IMR-90 (cell line): Measurements from ENCODE around the gene MACC1. TPM values are rescaled to one million over a fixed set of nuclear protein-coding genes. Genes with fewer than 3 reads are reported as not detected.
A peak's percentile ranks its signal among the peaks of the same experiment; 100 is the strongest.

Experiments used
- ATAC-seq: fragments of 200-7000 bp; cut with Tn5 transposase; 2 replicates; pipeline ENCODE4 v1.9.1; 2020; ENCODE audit warnings: low read depth, mild to moderate bottlenecking, moderate library complexity
- BruUV-seq: library from RNA; stranded (reverse); fragments of 400-500 nt; replicated peaks from 2 replicates; lab custom pipeline; 2021; lab: Mats Ljungman, UMichigan
- CTCF ChIA-PET: fragments of 300-600 bp; formaldehyde crosslinking; extraction: SDS; loops from one replicate; lab custom pipeline; 2021; ENCODE audit warnings: antibody characterized with exemption; lab: Yijun Ruan, JAX
- POLR2A ChIA-PET: fragments of 300-600 bp; sonication (Branson Sonifier 250); formaldehyde crosslinking; loops from one replicate; lab custom pipeline; 2022; ENCODE audit warnings: antibody characterized with exemption; ENCODE audit not compliant: unreplicated experiment; lab: Charles Lee
- DNase-seq: peaks from one replicate; pipeline ENCODE4 v3.0.0; 2013
- H2AFZ ChIP-seq: replicated peaks from 2 replicates; pipeline ENCODE3; 2013; ENCODE audit warnings: low read length, mild to moderate bottlenecking; ENCODE audit not compliant: poor library complexity
- H2AK5ac ChIP-seq: 2 replicates; pipeline ENCODE4 v1.6.1; 2013; ENCODE audit warnings: low read depth, low read length, inconsistent platforms
- H2AK9ac ChIP-seq: replicated peaks from 2 replicates; pipeline ENCODE3; 2013; ENCODE audit warnings: mild to moderate bottlenecking, low read depth, low read length, moderate library complexity; ENCODE audit not compliant: poor library complexity
- H2BK120ac ChIP-seq: 2 replicates; pipeline ENCODE4 v1.6.1; 2013; ENCODE audit warnings: low read depth, low read length, inconsistent platforms
- H2BK15ac ChIP-seq: 3 replicates; pipeline ENCODE4 v1.6.1; 2013; ENCODE audit warnings: low read depth, low read length, inconsistent platforms
- H2BK20ac ChIP-seq: 2 replicates; pipeline ENCODE4 v1.6.1; 2013; ENCODE audit warnings: low read depth, mild to moderate bottlenecking, inconsistent platforms, low read length, moderate library complexity
- H2BK5ac ChIP-seq: 2 replicates; pipeline ENCODE4 v1.6.1; 2013; ENCODE audit warnings: mild to moderate bottlenecking, low read depth, low read length, inconsistent platforms; ENCODE audit not compliant: poor library complexity, severe bottlenecking
- H3K14ac ChIP-seq: replicated peaks from 2 replicates; pipeline ENCODE4 v1.6.1; 2013; ENCODE audit warnings: low read depth, low read length, inconsistent platforms
- H3K18ac ChIP-seq: 2 replicates; pipeline ENCODE4 v1.6.1; 2013; ENCODE audit warnings: low read depth, low read length, control low read depth
- H3K23ac ChIP-seq: 2 replicates; pipeline ENCODE4 v1.6.1; 2013; ENCODE audit warnings: low read depth, low read length, inconsistent platforms
- H3K27ac ChIP-seq: 2 replicates; pipeline ENCODE4 v1.5.1; 2013; ENCODE audit warnings: mild to moderate bottlenecking, control low read depth, low read length; ENCODE audit not compliant: insufficient read depth
- H3K27me3 ChIP-seq: 2 replicates; pipeline ENCODE4 v1.6.1; 2013; ENCODE audit warnings: low read length; ENCODE audit not compliant: control insufficient read depth, insufficient read depth
- H3K36me3 ChIP-seq: 2 replicates; pipeline ENCODE4 v1.6.1; 2013; ENCODE audit warnings: low read length, mixed read lengths; ENCODE audit not compliant: control insufficient read depth, insufficient read depth
- H3K4ac ChIP-seq: 2 replicates; pipeline ENCODE4 v1.6.1; 2013; ENCODE audit warnings: low read depth, low read length, inconsistent platforms
- H3K4me1 ChIP-seq: 2 replicates; pipeline ENCODE4 v1.6.1; 2013; ENCODE audit warnings: low read length, mixed read lengths; ENCODE audit not compliant: control insufficient read depth, insufficient read depth
- H3K4me2 ChIP-seq: 2 replicates; pipeline ENCODE4 v1.6.1; 2013; ENCODE audit warnings: low read depth, mild to moderate bottlenecking, control low read depth, low read length, moderate library complexity
- H3K4me3 ChIP-seq: 2 replicates; pipeline ENCODE4 v1.5.1; 2013; ENCODE audit warnings: low read depth, mild to moderate bottlenecking, control low read depth, low read length, moderate library complexity; ENCODE audit not compliant: insufficient read depth
- H3K56ac ChIP-seq: 2 replicates; pipeline ENCODE4 v1.6.1; 2013; ENCODE audit warnings: low read length, inconsistent platforms; ENCODE audit not compliant: insufficient read depth; ENCODE audit errors: extremely low read depth
- H3K79me1 ChIP-seq, 2 experiments: 2 replicates each; pipeline ENCODE4 v1.6.1; 2013; ENCODE audit warnings: low read length in 2 of 2, inconsistent platforms in 1 of 2, low read depth in 1 of 2
- H3K9ac ChIP-seq: 2 replicates; pipeline ENCODE4 v1.6.1; 2013; ENCODE audit warnings: low read depth, low read length, control low read depth
- H3K9me1 ChIP-seq: 2 replicates; pipeline ENCODE4 v1.6.1; 2013; ENCODE audit warnings: low read length, inconsistent platforms; ENCODE audit not compliant: insufficient read depth
- H3K9me3 ChIP-seq: 2 replicates; pipeline ENCODE4 v1.6.1; 2013; ENCODE audit warnings: low read length; ENCODE audit not compliant: control insufficient read depth, insufficient read depth
- H4K20me1 ChIP-seq: 2 replicates; pipeline ENCODE4 v1.6.1; 2013; ENCODE audit warnings: low read length, inconsistent platforms; ENCODE audit not compliant: insufficient read depth
- H4K5ac ChIP-seq: 2 replicates; pipeline ENCODE4 v1.6.1; 2013; ENCODE audit warnings: mild to moderate bottlenecking, low read depth, low read length, control low read depth
- H4K8ac ChIP-seq, 2 experiments: 2 replicates each; pipeline ENCODE4 v1.6.1; 2013; ENCODE audit warnings: low read depth in 2 of 2, low read length in 2 of 2, control low read depth in 1 of 2, inconsistent platforms in 1 of 2
- H4K91ac ChIP-seq: 2 replicates; pipeline ENCODE4 v1.6.1; 2013; ENCODE audit warnings: low read depth, low read length, inconsistent platforms; ENCODE audit not compliant: insufficient read depth
- ELK1 ChIP-seq: fragments of 150-350 bp; IDR thresholded peaks from 2 replicates; pipeline ENCODE4 v1.6.1; 2016; ENCODE audit warnings: low read depth, mild to moderate bottlenecking, low read length, moderate library complexity, borderline replicate concordance
- WGBS, 2 experiments: methylation state at CpG; one replicate each; pipeline versions ENCODE4 v1.1.5 to v1.1.7; 2013; ENCODE audit warnings: missing lambda C conversion rate in 2 of 2; ENCODE audit not compliant: insufficient read length in 1 of 2; ENCODE audit errors: extremely low coverage in 2 of 2; 5-methylcytosine and 5-hydroxymethylcytosine counted together
- dilution Hi-C: fragments of 300-500 bp; cut with HindIII; formaldehyde crosslinking; loops from one replicate; pipeline ENCODE4 v1.14.3; 2018; ENCODE audit warnings: low sequenced_read_pairs; ENCODE audit not compliant: unreplicated experiment
- in situ Hi-C: fragments of 300-500 bp; cut with MboI; formaldehyde crosslinking; loops from 3 replicates; pipeline ENCODE4 v1.14.3; 2019; ENCODE audit warnings: low sequenced_read_pairs, inconsistent platforms, mixed read lengths
- intact Hi-C: fragments of 100-400 bp; cut with micrococcal nuclease; formaldehyde crosslinking; loops from 2 replicates; pipeline ENCODE4 v1.10.0; 2022
- polyA plus RNA-seq, 3 experiments: library from polyadenylated mRNA; depleted of rRNA; stranded (reverse); fragments of >200 nt; gene quantifications; 2 replicates each; pipeline ENCODE4 v1.2.3, GENCODE V29; 2012; ENCODE audit warnings: low replicate concordance in 1 of 3
- total RNA-seq: library from RNA; depleted of rRNA; stranded (reverse); fragments of >200 nt; gene quantifications from 2 replicates; pipeline ENCODE4 v1.2.3, GENCODE V29; 2012

MACC1 gene
- total and polyA plus RNA-seq, 2 of the 4 experiments (the other 2 are of a cell fraction), result under 0.01 TPM; not detected in 1

GRCh38 chr7:20237464-20238193 is 20.4 kb upstream of the MACC1 start:
- peak overlapping the region; percentile 53; the same call in 1 of the 2 replicates for H2BK20ac ChIP-seq
- H4K20me1 ChIP-seq, result no peaks in the 10 kb centered on the region
- H3K23ac ChIP-seq, result no peak overlapping the region
- H2BK5ac ChIP-seq, result no peak overlapping the region
- ATAC-seq (no peak), DNase-seq (no peak)
- no peak overlapping the region for H3K4me3 ChIP-seq
- H4K8ac ChIP-seq, result peak overlapping the region; percentile 11 to 56; a peak in 2 of 4 replicates
- no TSS peak for BruUV-seq
- no peak overlapping the region for H2AK9ac ChIP-seq
- peak overlapping the region; percentile 44; the same call in 1 of the 2 replicates for H4K91ac ChIP-seq
- no peaks in the 10 kb centered on the region for H3K36me3 ChIP-seq
- TF ChIP-seq ELK1, result no peak
- ChIA-PET POLR2A (no interaction called here), CTCF (interaction anchor here (0.6 kb wide), 1 partner anchor 513 kb away, joined by 3 read pairs; no protein-coding TSS in a partner anchor)
- dilution Hi-C loops, result no loop called here
- no peaks in the 10 kb centered on the region for H3K9me3 ChIP-seq
- peak overlapping the region; percentile 48 for H3K4ac ChIP-seq
- peak overlapping the region; percentile 35 for H2BK120ac ChIP-seq
- H3K18ac ChIP-seq, result peak overlapping the region; percentile 57
- intact Hi-C loops, result no loop called here
- peak overlapping the region; percentile 80; the same call in 1 of the 2 replicates for H4K5ac ChIP-seq
- H3K9ac ChIP-seq, result no peak overlapping the region
- H3K27me3 ChIP-seq, result no peaks in the 10 kb centered on the region
- H3K27ac ChIP-seq, result no peak overlapping the region
- no peak overlapping the region for H2AFZ ChIP-seq
- H2BK15ac ChIP-seq, result peak overlapping the region; percentile 33
- WGBS, 2 experiments, result 100% methylated on average over 2 of the region's 2 CpGs; no CpG with 5 or more reads in 1 of the 2 experiments
- H2AK5ac ChIP-seq, result peak overlapping the region; percentile 79
- H3K14ac ChIP-seq, result peak overlapping the region; percentile 62
- peaks cover 9% of the 10 kb centered on the region for H3K4me1 ChIP-seq
- H3K56ac ChIP-seq, result no peak overlapping the region; the same call in 1 of the 2 replicates
- in situ Hi-C loops, result no loop called here
- H3K79me1 ChIP-seq, result no peaks in the 10 kb centered on the region
- H3K4me2 ChIP-seq, result no peak overlapping the region
- no peaks in the 10 kb centered on the region; the same call in 1 of the 2 replicates for H3K9me1 ChIP-seq
